IMR-90 (cell line): Measurements from ENCODE around the gene MROH8. TPM values are rescaled to one million over a fixed set of nuclear protein-coding genes. Genes with fewer than 3 reads are reported as not detected.

Experiments
- ATAC-seq: fragments of 200-7000 bp; cut with Tn5 transposase; 2 replicates; pipeline ENCODE4 v1.9.1; 2020; ENCODE audit warnings: low read depth, mild to moderate bottlenecking, moderate library complexity
- BruUV-seq: library from RNA; stranded (reverse); fragments of 400-500 nt; replicated peaks from 2 replicates; lab custom pipeline; 2021; lab: Mats Ljungman, UMichigan
- CTCF ChIA-PET: fragments of 300-600 bp; formaldehyde crosslinking; extraction: SDS; loops from one replicate; lab custom pipeline; 2021; ENCODE audit warnings: antibody characterized with exemption; lab: Yijun Ruan, JAX
- POLR2A ChIA-PET: fragments of 300-600 bp; sonication (Branson Sonifier 250); formaldehyde crosslinking; loops from one replicate; lab custom pipeline; 2022; ENCODE audit warnings: antibody characterized with exemption; ENCODE audit not compliant: unreplicated experiment; lab: Charles Lee
- DNase-seq: peaks from one replicate; pipeline ENCODE4 v3.0.0; 2013
- H2AFZ ChIP-seq: replicated peaks from 2 replicates; pipeline ENCODE3; 2013; ENCODE audit warnings: low read length, mild to moderate bottlenecking; ENCODE audit not compliant: poor library complexity
- H2AK5ac ChIP-seq: 2 replicates; pipeline ENCODE4 v1.6.1; 2013; ENCODE audit warnings: low read depth, low read length, inconsistent platforms
- H2AK9ac ChIP-seq: replicated peaks from 2 replicates; pipeline ENCODE3; 2013; ENCODE audit warnings: mild to moderate bottlenecking, low read depth, low read length, moderate library complexity; ENCODE audit not compliant: poor library complexity
- H2BK120ac ChIP-seq: 2 replicates; pipeline ENCODE4 v1.6.1; 2013; ENCODE audit warnings: low read depth, low read length, inconsistent platforms
- H2BK15ac ChIP-seq: 3 replicates; pipeline ENCODE4 v1.6.1; 2013; ENCODE audit warnings: low read depth, low read length, inconsistent platforms
- H2BK20ac ChIP-seq: 2 replicates; pipeline ENCODE4 v1.6.1; 2013; ENCODE audit warnings: low read depth, mild to moderate bottlenecking, inconsistent platforms, low read length, moderate library complexity
- H2BK5ac ChIP-seq: 2 replicates; pipeline ENCODE4 v1.6.1; 2013; ENCODE audit warnings: mild to moderate bottlenecking, low read depth, low read length, inconsistent platforms; ENCODE audit not compliant: poor library complexity, severe bottlenecking
- H3K14ac ChIP-seq: replicated peaks from 2 replicates; pipeline ENCODE4 v1.6.1; 2013; ENCODE audit warnings: low read depth, low read length, inconsistent platforms
- H3K18ac ChIP-seq: 2 replicates; pipeline ENCODE4 v1.6.1; 2013; ENCODE audit warnings: low read depth, low read length, control low read depth
- H3K23ac ChIP-seq: 2 replicates; pipeline ENCODE4 v1.6.1; 2013; ENCODE audit warnings: low read depth, low read length, inconsistent platforms
- H3K27ac ChIP-seq: 2 replicates; pipeline ENCODE4 v1.5.1; 2013; ENCODE audit warnings: mild to moderate bottlenecking, control low read depth, low read length; ENCODE audit not compliant: insufficient read depth
- H3K27me3 ChIP-seq: 2 replicates; pipeline ENCODE4 v1.6.1; 2013; ENCODE audit warnings: low read length; ENCODE audit not compliant: control insufficient read depth, insufficient read depth
- H3K36me3 ChIP-seq: 2 replicates; pipeline ENCODE4 v1.6.1; 2013; ENCODE audit warnings: low read length, mixed read lengths; ENCODE audit not compliant: control insufficient read depth, insufficient read depth
- H3K4ac ChIP-seq: 2 replicates; pipeline ENCODE4 v1.6.1; 2013; ENCODE audit warnings: low read depth, low read length, inconsistent platforms
- H3K4me1 ChIP-seq: 2 replicates; pipeline ENCODE4 v1.6.1; 2013; ENCODE audit warnings: low read length, mixed read lengths; ENCODE audit not compliant: control insufficient read depth, insufficient read depth
- H3K4me2 ChIP-seq: 2 replicates; pipeline ENCODE4 v1.6.1; 2013; ENCODE audit warnings: low read depth, mild to moderate bottlenecking, control low read depth, low read length, moderate library complexity
- H3K4me3 ChIP-seq: 2 replicates; pipeline ENCODE4 v1.5.1; 2013; ENCODE audit warnings: low read depth, mild to moderate bottlenecking, control low read depth, low read length, moderate library complexity; ENCODE audit not compliant: insufficient read depth
- H3K56ac ChIP-seq: 2 replicates; pipeline ENCODE4 v1.6.1; 2013; ENCODE audit warnings: low read length, inconsistent platforms; ENCODE audit not compliant: insufficient read depth; ENCODE audit errors: extremely low read depth
- H3K79me1 ChIP-seq, 2 experiments: 2 replicates each; pipeline ENCODE4 v1.6.1; 2013; ENCODE audit warnings: low read length in 2 of 2, inconsistent platforms in 1 of 2, low read depth in 1 of 2
- H3K9ac ChIP-seq: 2 replicates; pipeline ENCODE4 v1.6.1; 2013; ENCODE audit warnings: low read depth, low read length, control low read depth
- H3K9me1 ChIP-seq: 2 replicates; pipeline ENCODE4 v1.6.1; 2013; ENCODE audit warnings: low read length, inconsistent platforms; ENCODE audit not compliant: insufficient read depth
- H3K9me3 ChIP-seq: 2 replicates; pipeline ENCODE4 v1.6.1; 2013; ENCODE audit warnings: low read length; ENCODE audit not compliant: control insufficient read depth, insufficient read depth
- H4K20me1 ChIP-seq: 2 replicates; pipeline ENCODE4 v1.6.1; 2013; ENCODE audit warnings: low read length, inconsistent platforms; ENCODE audit not compliant: insufficient read depth
- H4K5ac ChIP-seq: 2 replicates; pipeline ENCODE4 v1.6.1; 2013; ENCODE audit warnings: mild to moderate bottlenecking, low read depth, low read length, control low read depth
- H4K8ac ChIP-seq, 2 experiments: 2 replicates each; pipeline ENCODE4 v1.6.1; 2013; ENCODE audit warnings: low read depth in 2 of 2, low read length in 2 of 2, control low read depth in 1 of 2, inconsistent platforms in 1 of 2
- H4K91ac ChIP-seq: 2 replicates; pipeline ENCODE4 v1.6.1; 2013; ENCODE audit warnings: low read depth, low read length, inconsistent platforms; ENCODE audit not compliant: insufficient read depth
- BHLHE40 ChIP-seq: fragments of 150-350 bp; IDR thresholded peaks from 2 replicates; pipeline ENCODE4 v1.6.1; 2016; ENCODE audit warnings: mild to moderate bottlenecking, low read depth, low read length
- CEBPB ChIP-seq: IDR thresholded peaks from 2 replicates; pipeline ENCODE4 v1.6.1; 2012; ENCODE audit warnings: low read depth, low read length, improper control_type of control experiment
- FOS ChIP-seq: fragments of 150-350 bp; IDR thresholded peaks from 2 replicates; pipeline ENCODE4 v1.6.1; 2016; ENCODE audit warnings: low read depth, low read length
- MAFK ChIP-seq: IDR thresholded peaks from 2 replicates; pipeline ENCODE4 v1.6.1; 2012; ENCODE audit warnings: low read depth, low read length, improper control_type of control experiment
- MAZ ChIP-seq: IDR thresholded peaks from 2 replicates; pipeline ENCODE4 v1.6.1; 2012; ENCODE audit warnings: low read depth, mild to moderate bottlenecking, low read length, improper control_type of control experiment, moderate library complexity, borderline replicate concordance
- NFE2L2 ChIP-seq: fragments of 150-350 bp; IDR thresholded peaks from 2 replicates; pipeline ENCODE4 v1.6.1; 2016; ENCODE audit warnings: low read depth, mild to moderate bottlenecking, low read length
- POLR2A ChIP-seq: IDR thresholded peaks from 2 replicates; pipeline ENCODE4 v1.6.1; 2012; ENCODE audit warnings: mild to moderate bottlenecking, low read depth, low read length
- RAD21 ChIP-seq: IDR thresholded peaks from 2 replicates; pipeline ENCODE4 v1.6.1; 2012; ENCODE audit warnings: low read length, improper control_type of control experiment
- RFX5 ChIP-seq: IDR thresholded peaks from 2 replicates; pipeline ENCODE4 v1.8.0; 2012; ENCODE audit warnings: low read depth, mild to moderate bottlenecking, low read length, moderate library complexity
- WGBS, 2 experiments: methylation state at CpG; one replicate each; pipeline versions ENCODE4 v1.1.5 to v1.1.7; 2013; ENCODE audit warnings: missing lambda C conversion rate in 2 of 2; ENCODE audit not compliant: insufficient read length in 1 of 2; ENCODE audit errors: extremely low coverage in 2 of 2; 5-methylcytosine and 5-hydroxymethylcytosine counted together
- dilution Hi-C: fragments of 300-500 bp; cut with HindIII; formaldehyde crosslinking; loops from one replicate; pipeline ENCODE4 v1.14.3; 2018; ENCODE audit warnings: low sequenced_read_pairs; ENCODE audit not compliant: unreplicated experiment
- in situ Hi-C: fragments of 300-500 bp; cut with MboI; formaldehyde crosslinking; loops from 3 replicates; pipeline ENCODE4 v1.14.3; 2019; ENCODE audit warnings: low sequenced_read_pairs, inconsistent platforms, mixed read lengths
- intact Hi-C: fragments of 100-400 bp; cut with micrococcal nuclease; formaldehyde crosslinking; loops from 2 replicates; pipeline ENCODE4 v1.10.0; 2022
- polyA plus RNA-seq, 3 experiments: library from polyadenylated mRNA; depleted of rRNA; stranded (reverse); fragments of >200 nt; gene quantifications; 2 replicates each; pipeline ENCODE4 v1.2.3, GENCODE V29; 2012; ENCODE audit warnings: low replicate concordance in 1 of 3
- total RNA-seq: library from RNA; depleted of rRNA; stranded (reverse); fragments of >200 nt; gene quantifications from 2 replicates; pipeline ENCODE4 v1.2.3, GENCODE V29; 2012
- TF ChIP-seq, protein P1 (sequence below): conservative IDR thresholded peaks from 2 replicates; pipeline ENCODE4 v1.5.1; 2012; ENCODE audit warnings: mild to moderate bottlenecking, low read depth, low read length, improper control_type of control experiment

The MROH8 gene
- total and polyA plus RNA-seq, 2 of the 4 experiments (the other 2 are of a cell fraction): 1.3 to 1.8 TPM

DNA sequence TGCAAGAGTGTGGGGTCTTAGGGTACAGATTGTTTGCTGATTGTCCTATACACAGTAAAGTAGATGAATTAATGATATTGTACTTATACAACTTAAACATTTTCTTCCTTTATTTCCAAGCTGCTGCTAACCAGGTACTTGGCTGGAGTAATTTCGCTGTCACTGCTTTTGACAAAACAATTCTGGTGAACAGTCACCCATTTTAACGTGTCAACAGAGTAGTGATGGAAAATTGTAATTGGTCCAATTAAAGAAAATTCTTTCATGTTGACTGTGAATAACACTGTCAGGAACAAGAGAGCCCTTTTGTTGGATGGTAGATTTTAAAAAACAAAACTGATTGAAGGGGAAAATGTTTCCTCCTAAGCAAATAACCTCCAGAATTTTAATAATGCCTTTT is 26.4 kb upstream of the MROH8 start:
- Histone ChIP-seq H3K4ac (no peak overlapping the region), H4K20me1 (peaks cover 20% of the 10 kb centered on the region), H3K9me3 (no peaks in the 10 kb centered on the region), H2BK120ac (no peak overlapping the region), H3K4me2 (no peak overlapping the region), H3K27ac (no peak overlapping the region), H2AK9ac (no peak overlapping the region), H3K79me1 (peaks cover 38 to 48% of the 10 kb centered on the region in 2 experiments), H3K4me3 (no peak overlapping the region), H3K14ac (no peak overlapping the region), H3K56ac (no peak overlapping the region), H2BK5ac (no peak overlapping the region), H3K4me1 (peaks cover 3% of the 10 kb centered on the region), H3K27me3 (no peaks in the 10 kb centered on the region), H4K8ac (no peak overlapping the region), H2BK20ac (no peak overlapping the region), H2BK15ac (no peak overlapping the region), H3K23ac (no peak overlapping the region), H4K5ac (no peak overlapping the region), H2AFZ (no peak overlapping the region), H3K9me1 (peaks cover 27% of the 10 kb centered on the region), H4K91ac (no peak overlapping the region), H3K18ac (no peak overlapping the region), H2AK5ac (no peak overlapping the region), H3K9ac (no peak overlapping the region), H3K36me3 (peaks cover 48% of the 10 kb centered on the region)
- WGBS, 2 experiments: no CpG with 5 or more reads among the region's 2 CpGs
- CTCF ChIA-PET: no interaction called here
- no peak for TF ChIP-seq FOS
- TF ChIP-seq NFE2L2: no peak
- TF ChIP-seq RAD21: no peak
- TF ChIP-seq BHLHE40: no peak
- TF ChIP-seq RFX5: no peak
- no peak for TF ChIP-seq POLR2A
- TF ChIP-seq MAFK: no peak
- no peak for TF ChIP-seq MAZ
- TF ChIP-seq, protein P1, sequence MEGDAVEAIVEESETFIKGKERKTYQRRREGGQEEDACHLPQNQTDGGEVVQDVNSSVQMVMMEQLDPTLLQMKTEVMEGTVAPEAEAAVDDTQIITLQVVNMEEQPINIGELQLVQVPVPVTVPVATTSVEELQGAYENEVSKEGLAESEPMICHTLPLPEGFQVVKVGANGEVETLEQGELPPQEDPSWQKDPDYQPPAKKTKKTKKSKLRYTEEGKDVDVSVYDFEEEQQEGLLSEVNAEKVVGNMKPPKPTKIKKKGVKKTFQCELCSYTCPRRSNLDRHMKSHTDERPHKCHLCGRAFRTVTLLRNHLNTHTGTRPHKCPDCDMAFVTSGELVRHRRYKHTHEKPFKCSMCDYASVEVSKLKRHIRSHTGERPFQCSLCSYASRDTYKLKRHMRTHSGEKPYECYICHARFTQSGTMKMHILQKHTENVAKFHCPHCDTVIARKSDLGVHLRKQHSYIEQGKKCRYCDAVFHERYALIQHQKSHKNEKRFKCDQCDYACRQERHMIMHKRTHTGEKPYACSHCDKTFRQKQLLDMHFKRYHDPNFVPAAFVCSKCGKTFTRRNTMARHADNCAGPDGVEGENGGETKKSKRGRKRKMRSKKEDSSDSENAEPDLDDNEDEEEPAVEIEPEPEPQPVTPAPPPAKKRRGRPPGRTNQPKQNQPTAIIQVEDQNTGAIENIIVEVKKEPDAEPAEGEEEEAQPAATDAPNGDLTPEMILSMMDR: no peak
- no peak for TF ChIP-seq CEBPB
- in situ Hi-C loops (loop anchor here (10.0 kb wide), 1 partner anchor 179 kb away; no protein-coding TSS in a partner anchor), dilution Hi-C loops (no loop called here), intact Hi-C loops (no loop called here)
- POLR2A ChIA-PET: no interaction called here
- ATAC-seq (no peak), DNase-seq (no peak)
- no TSS peak for BruUV-seq
